ENCODE results near the gene NAPSA. TPM values are rescaled to one million over a fixed set of nuclear protein-coding genes. Genes with fewer than 3 reads are reported as not detected.

The NAPSA gene
- total RNA-seq, 1 donor from 2014 or later = not detected

- H3K36me3 Mint-ChIP-seq (ENCODE audit: low read depth, unreplicated experiment) = peaks cover 5% of the 10 kb centered on the region
- peaks cover 6% of the 10 kb centered on the region for H3K4me1 Mint-ChIP-seq (ENCODE audit: low read depth, unreplicated experiment)
- H2AFZ ChIP-seq (ENCODE audit: low read depth, low read length) = peak overlapping the region; percentile 71
Measured at GRCh38 chr19:50384685-50385535, 19.5 kb upstream of the NAPSA start.

GRCh38 chr19:50383852-50384684 lies 18.6 kb upstream of the NAPSA start, which contains the start of gene POLD1:
Gene POLD1, plus strand, starts transcription at chr19:50384347. Its CDS starts 14,505 bp downstream, at chr19:50398852.
- TF ChIP-seq EZH2 (IDR thresholded peaks at IDR 0.05; ENCODE audit: insufficient read depth, low read length) (no peak), CTCF (IDR thresholded peaks at IDR 0.05; ENCODE audit: insufficient read depth, low read depth, low read length) (no peak)
- H3K9ac ChIP-seq (ENCODE audit: low read length) = peak within 1 kb of the TSS; percentile 81
- Mint-ChIP-seq H3K27ac (ENCODE audit: unreplicated experiment) (peak within 1 kb of the TSS; percentile 66), H3K36me3 (ENCODE audit: low read depth, unreplicated experiment) (peaks cover 7% of the 10 kb centered on the region), H3K4me3 (ENCODE audit: unreplicated experiment) (peak within 1 kb of the TSS; percentile 94), H3K4me1 (ENCODE audit: low read depth, unreplicated experiment) (peaks cover 6% of the 10 kb centered on the region), H3K9me3 (ENCODE audit: unreplicated experiment) (no peaks in the 10 kb centered on the region), H3K27me3 (ENCODE audit: low read depth, unreplicated experiment) (no peaks in the 10 kb centered on the region)
- FAIRE-seq = no peak
- H3K79me2 ChIP-seq (ENCODE audit: insufficient read depth, low read length) = peaks cover 31% of the 10 kb centered on the region
- no peaks in the 10 kb centered on the region for H4K20me1 ChIP-seq (ENCODE audit: insufficient read depth, low read length)
- peak within 1 kb of the TSS; percentile 70 for H3K4me3 ChIP-seq (ENCODE audit: insufficient read depth, low read depth, low read length)
- peak within 1 kb of the TSS; percentile 66 for H3K27ac ChIP-seq (ENCODE audit: low read depth, low read length)
- no peaks in the 10 kb centered on the region for H3K9me3 ChIP-seq (ENCODE audit: insufficient read depth, low read depth, low read length)
- DNase-seq (ENCODE audit: low read depth) = peak; percentile 84
- peaks cover 10% of the 10 kb centered on the region for H3K36me3 ChIP-seq (ENCODE audit: insufficient read depth, low read length)
- H3K27me3 ChIP-seq (ENCODE audit: insufficient read depth, low read length) = no peaks in the 10 kb centered on the region
- peak within 1 kb of the TSS; percentile 71 for H2AFZ ChIP-seq (ENCODE audit: low read depth, low read length)
- H3K4me2 ChIP-seq (ENCODE audit: low read length) = peak within 1 kb of the TSS; percentile 97
- peaks cover 11% of the 10 kb centered on the region for H3K4me1 ChIP-seq (ENCODE audit: insufficient read depth, low read length)

More at GRCh38 chr19:50384685-50385535, 19.5 kb upstream of the NAPSA start:
- peaks cover 5% of the 10 kb centered on the region for H3K36me3 ChIP-seq (ENCODE audit: insufficient read depth, low read length)
- peak overlapping the region; percentile 94 for H3K4me3 Mint-ChIP-seq (ENCODE audit: unreplicated experiment)
- H3K27me3 Mint-ChIP-seq (ENCODE audit: low read depth, unreplicated experiment) = no peaks in the 10 kb centered on the region
- peak overlapping the region; percentile 70 for H3K4me3 ChIP-seq (ENCODE audit: insufficient read depth, low read depth, low read length)
- no peaks in the 10 kb centered on the region for H3K27me3 ChIP-seq (ENCODE audit: insufficient read depth, low read length)
- H3K9ac ChIP-seq (ENCODE audit: low read length) = peak overlapping the region; percentile 81
- H3K79me2 ChIP-seq (ENCODE audit: insufficient read depth, low read length) = peaks cover 33% of the 10 kb centered on the region
- FAIRE-seq = no peak
- peak overlapping the region; percentile 60 for H3K27ac Mint-ChIP-seq (ENCODE audit: unreplicated experiment)
- DNase-seq (ENCODE audit: low read depth) = peak; percentile 38
- no peaks in the 10 kb centered on the region for H4K20me1 ChIP-seq (ENCODE audit: insufficient read depth, low read length)
- H3K9me3 Mint-ChIP-seq (ENCODE audit: unreplicated experiment) = no peaks in the 10 kb centered on the region
- H3K4me1 ChIP-seq (ENCODE audit: insufficient read depth, low read length) = peaks cover 11% of the 10 kb centered on the region
- peak overlapping the region; percentile 97 for H3K4me2 ChIP-seq (ENCODE audit: low read length)
- H3K27ac ChIP-seq (ENCODE audit: low read depth, low read length) = peak overlapping the region; percentile 66
- no peaks in the 10 kb centered on the region for H3K9me3 ChIP-seq (ENCODE audit: insufficient read depth, low read depth, low read length)
- TF ChIP-seq CTCF (IDR thresholded peaks at IDR 0.05; ENCODE audit: insufficient read depth, low read depth, low read length) = no peak
- TF ChIP-seq EZH2 (IDR thresholded peaks at IDR 0.05; ENCODE audit: insufficient read depth, low read length) = no peak

All from astrocyte (in vitro differentiated cells and primary cell).